HG02798 (cell line): ENCODE data around the gene THOC1.
"Not testable (repeated sequence)": the region's sequence is repeated elsewhere in the genome, so short reads cannot be mapped to it uniquely, and the experiment has no call there.

Experiments
- ATAC-seq: cut with Tn5 transposase; IDR thresholded peaks from one replicate; pipeline ENCODE4 v1.9.1; 2021; ENCODE audit warnings: mild to moderate bottlenecking; ENCODE audit not compliant: unreplicated experiment, poor library complexity

THOC1 gene

GRCh38 chr18:267688-268552, at the start of gene THOC1:
Gene THOC1, minus strand, starts transcription at chr18:268047. Its CDS starts 28 bp downstream, at chr18:268019.
- ATAC-seq: peak; percentile 94

GRCh38 chr18:317618-318017, 49.8 kb upstream of the THOC1 start:
- no peak for ATAC-seq

DNA sequence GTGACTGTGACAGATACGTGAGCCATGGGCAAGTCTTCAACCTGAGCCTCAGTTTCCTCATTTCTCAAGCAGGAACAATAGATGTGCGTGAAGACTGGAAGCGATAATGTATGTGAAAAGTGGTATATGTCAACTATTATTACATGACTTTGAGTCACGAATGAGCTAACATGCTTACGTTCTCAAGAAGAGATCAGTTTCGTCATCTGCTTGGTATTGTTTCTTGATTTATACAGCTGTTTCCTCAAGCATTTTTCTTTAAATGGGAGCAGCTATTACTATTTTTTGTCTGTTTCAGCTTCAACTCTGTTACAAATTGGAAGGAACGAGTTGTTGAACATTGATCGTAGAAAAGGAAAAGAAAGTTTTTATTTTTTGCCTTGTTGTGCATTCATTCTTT, 48.5 kb upstream of the THOC1 start:
- ATAC-seq: no peak

GRCh38 chr18:313931-314330, 46.1 kb upstream of the THOC1 start:
- no peak for ATAC-seq

- no peak for ATAC-seq
Measured at GRCh38 chr18:312415-312814, 44.6 kb upstream of the THOC1 start.

GRCh38 chr18:310042-310441, 42.2 kb upstream of the THOC1 start:
- ATAC-seq: no peak

- ATAC-seq: not testable (repeated sequence)
Measured at GRCh38 chr18:308086-308485, 40.2 kb upstream of the THOC1 start.

- no peak for ATAC-seq
Measured at GRCh38 chr18:306608-307255, 38.9 kb upstream of the THOC1 start.

- ATAC-seq: no peak
Measured at GRCh38 chr18:305003-305501, 37.2 kb upstream of the THOC1 start.

GRCh38 chr18:303607-304006, 35.8 kb upstream of the THOC1 start:
- ATAC-seq: no peak

DNA sequence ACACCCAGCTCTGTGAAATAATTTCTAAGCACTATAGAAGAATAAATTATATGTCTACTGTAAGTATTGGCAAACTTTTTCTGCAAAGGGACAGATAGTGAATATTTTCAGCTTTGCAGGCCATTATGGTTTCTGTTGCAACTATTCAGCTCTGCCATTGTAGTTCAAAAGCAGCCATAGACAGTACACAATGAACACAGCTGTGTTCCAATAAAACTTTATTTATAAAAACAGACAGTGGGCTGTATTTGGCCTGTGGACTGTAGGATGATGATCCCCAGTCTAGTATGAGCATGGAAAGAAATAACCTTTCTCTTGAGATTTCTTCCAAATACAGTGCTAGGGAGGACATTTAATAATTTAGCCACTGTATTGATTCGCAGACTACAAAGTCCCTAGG, 35.2 kb upstream of the THOC1 start:
- ATAC-seq: no peak

GRCh38 chr18:302097-302496, 34.2 kb upstream of the THOC1 start:
- no peak for ATAC-seq

DNA sequence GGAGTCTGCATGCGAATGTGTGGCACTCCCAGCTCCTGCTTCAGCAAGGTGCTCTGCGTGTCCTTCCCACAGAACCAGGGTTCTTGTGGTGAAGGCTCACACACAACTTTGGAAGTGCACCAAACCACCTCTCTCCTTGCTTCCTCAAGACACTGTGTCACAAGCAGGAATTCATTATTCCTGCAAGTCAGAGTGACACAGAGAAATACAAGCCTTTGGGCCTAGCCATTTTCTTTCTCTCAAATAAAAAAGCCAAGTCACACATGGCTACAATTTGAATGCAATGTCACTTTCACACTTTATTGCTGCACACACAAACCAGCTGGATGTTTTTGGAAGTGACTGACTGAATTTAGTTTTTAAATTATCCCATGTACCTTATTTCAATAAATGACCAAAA, 30.1 kb upstream of the THOC1 start:
- ATAC-seq: no peak

- no peak for ATAC-seq
Measured at GRCh38 chr18:295756-296490, 28.1 kb upstream of the THOC1 start.

DNA sequence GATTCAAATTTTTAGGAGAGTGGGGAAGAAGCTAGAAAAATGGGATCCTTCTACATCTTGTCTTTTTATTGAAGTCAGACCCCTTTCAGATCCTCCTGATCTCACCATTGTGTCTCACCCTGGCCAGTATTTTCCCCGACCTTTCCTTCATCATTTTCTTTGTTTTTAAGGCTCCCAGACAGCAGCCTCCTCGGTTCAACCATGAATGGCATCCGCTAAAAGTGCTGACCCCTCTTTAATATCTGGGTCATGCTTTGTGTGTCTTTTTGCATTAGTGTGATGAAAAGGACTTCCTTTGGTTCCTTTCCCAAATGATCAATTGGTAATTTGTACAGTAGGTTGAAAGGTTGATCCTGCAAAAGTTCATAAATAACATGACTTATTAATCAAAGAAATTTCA, 26.7 kb upstream of the THOC1 start:
- ATAC-seq: no peak

- ATAC-seq: no peak
Measured at GRCh38 chr18:293536-293935, 25.7 kb upstream of the THOC1 start.

GRCh38 chr18:292271-292670, 24.4 kb upstream of the THOC1 start:
- ATAC-seq: no peak

DNA sequence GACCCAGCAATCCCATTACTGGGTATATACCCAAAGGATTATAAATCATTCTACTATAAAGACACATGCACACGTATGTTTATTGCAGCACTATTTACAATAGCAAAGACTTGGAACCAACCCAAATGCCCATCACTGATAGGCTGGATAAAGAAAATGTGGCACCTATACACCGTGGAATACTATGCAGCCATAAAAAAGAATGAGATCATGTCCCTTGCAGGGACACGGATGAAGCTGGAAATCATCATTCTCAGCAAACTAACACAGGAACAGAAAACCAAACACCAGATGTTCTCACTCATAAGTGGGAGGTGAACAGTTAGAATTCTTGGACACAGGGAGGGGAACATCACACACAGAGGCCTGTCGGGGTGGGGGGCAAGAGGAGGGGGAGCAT, 22.1 kb upstream of the THOC1 start:
- ATAC-seq: not testable (repeated sequence)

GRCh38 chr18:289026-289425, 21.2 kb upstream of the THOC1 start:
- ATAC-seq: no peak

- no peak for ATAC-seq
Measured at GRCh38 chr18:286515-287310, 18.9 kb upstream of the THOC1 start.
